Spleen (tissue), 11 donors: Measurements from ENCODE around the gene ATP10D. TPM values are rescaled to one million over a fixed set of nuclear protein-coding genes. Genes with fewer than 3 reads are reported as not detected.

ENCODE experiments used
- DNase-seq: peaks from one replicate; pipeline ENCODE4 v3.0.0-alpha.2; 2020
- H3K27ac ChIP-seq, 8 donors: fragments of 200-600 bp; sonication (generic) in 7 of 8; 1 replicate in 4 of 8; 2 replicates in 4 of 8; pipeline versions ENCODE4 v1.5.0 to v1.8.0; 2016 to 2021; ENCODE audit warnings: inconsistent platforms in 4 of 8, mild to moderate bottlenecking in 4 of 8, moderate library complexity in 1 of 8
- H3K27me3 ChIP-seq, 7 donors: fragments of 200-600 bp; sonication (generic) in 6 of 7; replicated peaks in 1 of 7; 1 replicate in 4 of 7; 2 replicates in 3 of 7; pipeline versions ENCODE4 v1.5.0 to v1.8.0; 2016 to 2021; ENCODE audit warnings: inconsistent platforms in 3 of 7, mild to moderate bottlenecking in 1 of 7
- H3K36me3 ChIP-seq, 6 donors: fragments of 200-600 bp; sonication (generic) in 5 of 6; 1 replicate in 4 of 6; 2 replicates in 2 of 6; pipeline versions ENCODE4 v1.5.0 to v1.8.0; 2016 to 2021; ENCODE audit warnings: inconsistent platforms in 2 of 6
- H3K4me1 ChIP-seq, 6 donors: fragments of 200-600 bp; sonication (generic) in 5 of 6; 1 replicate in 3 of 6; 2 replicates in 3 of 6; pipeline versions ENCODE4 v1.5.0 to v1.8.0; 2016 to 2021; ENCODE audit warnings: inconsistent platforms in 3 of 6
- H3K4me3 ChIP-seq, 8 donors: fragments of 200-600 bp; sonication (generic) in 7 of 8; 1 replicate in 4 of 8; 2 replicates in 4 of 8; pipeline versions ENCODE4 v1.5.0 to v1.8.0; 2016 to 2021; ENCODE audit warnings: inconsistent platforms in 4 of 8, mild to moderate bottlenecking in 4 of 8, moderate library complexity in 2 of 8
- H3K9me3 ChIP-seq, 8 donors: fragments of 200-600 bp; sonication (generic) in 7 of 8; 1 replicate in 4 of 8; 2 replicates in 4 of 8; pipeline versions ENCODE4 v1.5.0 to v1.8.0; 2016 to 2021; ENCODE audit warnings: inconsistent platforms in 4 of 8
- CTCF ChIP-seq, 11 experiments: fragments of 200-600 bp in 7 of 11; fragments of 450-650 bp in 4 of 11; sonication (generic) in 4 of 11; IDR thresholded peaks in 8 of 11; conservative IDR thresholded peaks in 3 of 11; 1 replicate in 7 of 11; 2 replicates in 4 of 11; pipeline versions ENCODE4 v1.4.0 to v1.8.0; 2016 to 2021; ENCODE audit warnings: antibody characterized with exemption in 11 of 11, inconsistent platforms in 4 of 11, mild to moderate bottlenecking in 1 of 11
- POLR2A ChIP-seq, 3 donors: fragments of 450-650 bp; IDR thresholded peaks; one replicate each; pipeline ENCODE4 v1.5.1; 2017; ENCODE audit warnings: antibody characterized with exemption in 3 of 3, mild to moderate bottlenecking in 1 of 3
- POLR2AphosphoS5 ChIP-seq, 3 donors: sonication (generic); formaldehyde crosslinking; IDR thresholded peaks; one replicate each; pipeline ENCODE4 v1.5.1; 2017; ENCODE audit warnings: antibody characterized with exemption in 3 of 3
- WGBS, 5 donors: extraction: QIAGEN DNeasy Blood & Tissue Kit in 3 of 5; methylation state at CpG; one replicate each; pipeline versions ENCODE4 v1.1.5 to v1.1.7; 2013 to 2018; 5-methylcytosine and 5-hydroxymethylcytosine counted together
- intact Hi-C: fragments of 100-400 bp; cut with DNase I; formaldehyde crosslinking; loops from one replicate; pipeline ENCODE4 v1.15.0; 2023; ENCODE audit warnings: low total_unique reads
- polyA plus RNA-seq, 3 donors: library from polyadenylated mRNA; stranded (reverse); fragments of 200-250 nt; gene quantifications; one replicate each; pipeline ENCODE4 v1.2.1, GENCODE V29; 2013
- total RNA-seq, 7 donors: library from RNA; depleted of rRNA in 3 of 7; stranded (reverse); fragments of >200 nt in 3 of 7; fragmentation: NEBNext Ultra II Directional in 4 of 7; extraction: Animal tissue kit (Norgen Biotek cat#: 25700) in 4 of 7; gene quantifications; one replicate each; pipeline versions ENCODE4 v1.1.0 to v1.2.1, GENCODE V29; 2016 to 2021
- donor health status: healthy with polysubstance abuse.
- donor health status: DM: no; HTN: no; CAD: no; lungs with moderate emphysema.
- donor health status: DM: no; HTN: no; CAD: no.
- donor health status: Bipolar disorder and iron deficiency.
- donor health status: healthy.
- donor health status: DM: no; HTN: no; CAD: no.
- donor health status: DM: yes; HTN: yes; CAD: no.

The ATP10D gene
- total and polyA plus RNA-seq, 10 donors: 4.6 to 79.1 (median 51.2) TPM

- H3K36me3 ChIP-seq: peaks cover 0 to 70% (median 7%) of the 10 kb centered on the region in 6 donors
- peak overlapping the region; percentile 9 to 63 (median 46) for H3K27ac ChIP-seq
- peak; percentile 79 for DNase-seq
- no peaks in the 10 kb centered on the region for H3K27me3 ChIP-seq
- TF ChIP-seq CTCF (IDR thresholded peaks at IDR 0.05 in 8 of 11, conservative IDR thresholded peaks at IDR 0.05 in 3 of 11) (no peak), POLR2AphosphoS5 (IDR thresholded peaks at IDR 0.05) (peak in 1 of 3 donors; percentile 74), POLR2A (IDR thresholded peaks at IDR 0.05) (no peak)
- WGBS, 5 donors: 0 to 10% (median 5%) methylated on average over 2 of the region's 2 CpGs
- H3K9me3 ChIP-seq: peaks cover 0 to 15% (median 8%) of the 10 kb centered on the region in 8 donors
- H3K4me1 ChIP-seq: peaks cover 20 to 56% (median 29%) of the 10 kb centered on the region in 6 donors
- intact Hi-C loops: no loop called here
- H3K4me3 ChIP-seq: peak overlapping the region in 1 of 8 donors; percentile 10
These were observed 46.3 kb downstream of the ATP10D start for GRCh38 chr4:47531241-47531953.

GRCh38 chr4:47531954-47532321 lies 46.9 kb downstream of the ATP10D start:
- Histone ChIP-seq H3K36me3 (peaks cover 0 to 70% (median 10%) of the 10 kb centered on the region in 6 donors), H3K4me1 (peaks cover 20 to 56% (median 29%) of the 10 kb centered on the region in 6 donors), H3K27me3 (no peaks in the 10 kb centered on the region), H3K4me3 (peak overlapping the region in 1 of 8 donors; percentile 10), H3K9me3 (peaks cover 0 to 15% (median 8%) of the 10 kb centered on the region in 8 donors), H3K27ac (peak overlapping the region; percentile 9 to 63 (median 56))
- WGBS, 5 donors: 28 to 53% (median 33%) methylated on average over 2 of the region's 2 CpGs
- DNase-seq: no peak
- no peak for TF ChIP-seq POLR2A (IDR thresholded peaks at IDR 0.05)
- no peak for TF ChIP-seq CTCF (IDR thresholded peaks at IDR 0.05 in 8 of 11, conservative IDR thresholded peaks at IDR 0.05 in 3 of 11)
- no peak for TF ChIP-seq POLR2AphosphoS5 (IDR thresholded peaks at IDR 0.05)
- intact Hi-C loops: no loop called here

GRCh38 chr4:47532658-47533057 lies 47.6 kb downstream of the ATP10D start:
- H3K27me3 ChIP-seq: no peaks in the 10 kb centered on the region
- TF ChIP-seq CTCF (IDR thresholded peaks at IDR 0.05 in 8 of 11, conservative IDR thresholded peaks at IDR 0.05 in 3 of 11) (no peak), POLR2AphosphoS5 (IDR thresholded peaks at IDR 0.05) (no peak), POLR2A (IDR thresholded peaks at IDR 0.05) (no peak)
- WGBS, 5 donors: 70 to 92% (median 82%) methylated on average over 4 of the region's 4 CpGs
- H3K4me1 ChIP-seq: peaks cover 20 to 56% (median 29%) of the 10 kb centered on the region in 6 donors
- intact Hi-C loops: no loop called here
- peaks cover 0 to 15% (median 8%) of the 10 kb centered on the region in 8 donors for H3K9me3 ChIP-seq
- no peak overlapping the region for H3K4me3 ChIP-seq
- no peak for DNase-seq
- peak overlapping the region in 6 of 8 donors; percentile 9 to 63 (median 59) for H3K27ac ChIP-seq
- H3K36me3 ChIP-seq: peaks cover 0 to 67% (median 11%) of the 10 kb centered on the region in 6 donors

DNA sequence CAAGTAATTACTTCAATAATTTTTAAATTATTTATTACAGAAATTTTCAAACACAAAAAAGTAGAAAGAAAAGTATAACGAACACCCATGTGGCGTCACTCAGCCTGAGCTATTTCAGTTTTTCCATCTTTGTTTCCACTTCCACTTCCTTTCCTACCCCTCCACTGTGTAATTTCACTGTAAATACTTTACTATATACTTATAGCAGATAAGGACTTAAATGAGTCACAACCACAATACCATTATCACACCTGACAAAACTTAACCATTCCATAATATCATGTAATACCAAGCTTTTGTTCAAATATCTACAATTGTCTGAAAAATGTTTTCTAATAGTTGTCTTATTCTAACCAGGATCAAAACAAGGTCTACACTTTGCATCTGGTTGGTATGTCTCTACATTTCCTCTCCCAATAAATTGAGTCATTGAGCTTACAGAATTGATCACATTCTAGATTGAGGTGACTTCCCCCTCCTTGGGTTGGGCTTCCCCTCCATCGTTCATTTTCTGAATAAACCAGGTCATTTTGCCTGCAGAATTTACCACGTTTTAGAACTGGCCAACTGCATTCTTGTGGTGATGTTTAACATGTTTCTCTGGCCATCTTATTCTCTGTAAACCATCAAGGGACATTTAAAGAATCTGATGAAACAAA lies 48.7 kb downstream of the ATP10D start:
- no peak for TF ChIP-seq POLR2AphosphoS5 (IDR thresholded peaks at IDR 0.05)
- no peak for TF ChIP-seq CTCF (IDR thresholded peaks at IDR 0.05 in 8 of 11, conservative IDR thresholded peaks at IDR 0.05 in 3 of 11)
- TF ChIP-seq POLR2A (IDR thresholded peaks at IDR 0.05): no peak
- no peak for DNase-seq
- Histone ChIP-seq H3K4me3 (no peak overlapping the region), H3K27me3 (no peaks in the 10 kb centered on the region), H3K4me1 (peaks cover 20 to 64% (median 29%) of the 10 kb centered on the region in 6 donors), H3K27ac (peak overlapping the region in 1 of 8 donors; percentile 29), H3K36me3 (peaks cover 0 to 57% (median 9%) of the 10 kb centered on the region in 6 donors), H3K9me3 (peaks cover 0 to 11% (median 7%) of the 10 kb centered on the region in 8 donors)
- 64 to 74% (median 70%) methylated on average over 4 of the region's 4 CpGs for WGBS, 5 donors
- intact Hi-C loops: no loop called here
